Thoracic aorta (tissue), 2 donors: ENCODE data around the gene APH1B. TPM values are rescaled to one million over a fixed set of nuclear protein-coding genes. Genes with fewer than 3 reads are reported as not detected.

Experiments used
- ATAC-seq: fragments of 150-250 bp; one replicate; pipeline ENCODE4 v1.8.0; 2017; ENCODE audit warnings: low read depth; ENCODE audit not compliant: insufficient number of reproducible peaks, low FRiP score
- DNase-seq: peaks from one replicate; pipeline ENCODE4 v3.0.0-alpha.2; 2020; ENCODE audit warnings: low spot score
- H3K27ac ChIP-seq, 2 donors: fragments of 200-600 bp; sonication (generic); 1 replicate in 1 of 2; 2 replicates in 1 of 2; pipeline ENCODE4 v1.5.1; 2016; ENCODE audit warnings: mild to moderate bottlenecking in 2 of 2, moderate library complexity in 2 of 2
- H3K27me3 ChIP-seq: fragments of 200-600 bp; sonication (generic); replicated peaks from 2 replicates; pipeline ENCODE4 v1.6.0; 2016; ENCODE audit warnings: mild to moderate bottlenecking; ENCODE audit not compliant: insufficient read depth
- H3K36me3 ChIP-seq: fragments of 200-600 bp; sonication (generic); one replicate; pipeline ENCODE4 v1.5.1; 2016
- H3K4me1 ChIP-seq, 2 donors: fragments of 200-600 bp; sonication (generic); 1 replicate in 1 of 2; 2 replicates in 1 of 2; pipeline versions ENCODE4 v1.5.1 to v1.6.0; 2016; ENCODE audit warnings: low read depth in 2 of 2, mild to moderate bottlenecking in 1 of 2; ENCODE audit not compliant: control insufficient read depth in 1 of 2
- H3K4me3 ChIP-seq: fragments of 200-600 bp; sonication (generic); 2 replicates; pipeline ENCODE4 v1.5.1; 2016; ENCODE audit warnings: mild to moderate bottlenecking
- H3K9me3 ChIP-seq: fragments of 200-600 bp; sonication (generic); 2 replicates; pipeline ENCODE4 v1.5.1; 2016
- total RNA-seq, 2 donors: library from RNA; depleted of rRNA; stranded (reverse); fragments of >200 nt; gene quantifications; one replicate each; pipeline versions ENCODE4 v1.1.0 to v1.2.3, GENCODE V29; 2016
- TF ChIP-seq, protein P1 (sequence below): fragments of 200-600 bp; sonication (generic); IDR thresholded peaks from one replicate; pipeline ENCODE4 v1.5.1; 2019; ENCODE audit warnings: antibody characterized with exemption

APH1B gene
- total RNA-seq, 2 donors from 2014 or later, result 16.2 to 22.2 TPM

DNA sequence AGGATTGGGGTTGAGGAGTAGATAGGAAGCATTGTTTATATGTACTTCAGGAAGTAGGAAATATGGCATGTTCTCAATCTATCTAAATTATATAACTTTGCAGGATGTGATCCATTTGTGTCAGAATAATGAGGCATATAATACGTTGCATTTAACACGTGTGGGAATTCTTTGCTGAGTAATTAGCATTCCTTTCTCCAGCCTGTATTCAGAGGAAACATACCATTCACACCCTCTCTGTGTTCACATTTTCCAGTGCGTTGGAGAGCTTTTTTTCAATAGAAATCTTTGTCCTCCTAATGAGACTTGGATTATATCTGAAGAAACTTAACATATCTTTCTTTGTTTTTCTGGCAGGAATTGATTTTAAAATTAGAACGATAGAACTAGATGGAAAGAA, 33.0 kb upstream of the APH1B start:
- TF ChIP-seq, protein P1, sequence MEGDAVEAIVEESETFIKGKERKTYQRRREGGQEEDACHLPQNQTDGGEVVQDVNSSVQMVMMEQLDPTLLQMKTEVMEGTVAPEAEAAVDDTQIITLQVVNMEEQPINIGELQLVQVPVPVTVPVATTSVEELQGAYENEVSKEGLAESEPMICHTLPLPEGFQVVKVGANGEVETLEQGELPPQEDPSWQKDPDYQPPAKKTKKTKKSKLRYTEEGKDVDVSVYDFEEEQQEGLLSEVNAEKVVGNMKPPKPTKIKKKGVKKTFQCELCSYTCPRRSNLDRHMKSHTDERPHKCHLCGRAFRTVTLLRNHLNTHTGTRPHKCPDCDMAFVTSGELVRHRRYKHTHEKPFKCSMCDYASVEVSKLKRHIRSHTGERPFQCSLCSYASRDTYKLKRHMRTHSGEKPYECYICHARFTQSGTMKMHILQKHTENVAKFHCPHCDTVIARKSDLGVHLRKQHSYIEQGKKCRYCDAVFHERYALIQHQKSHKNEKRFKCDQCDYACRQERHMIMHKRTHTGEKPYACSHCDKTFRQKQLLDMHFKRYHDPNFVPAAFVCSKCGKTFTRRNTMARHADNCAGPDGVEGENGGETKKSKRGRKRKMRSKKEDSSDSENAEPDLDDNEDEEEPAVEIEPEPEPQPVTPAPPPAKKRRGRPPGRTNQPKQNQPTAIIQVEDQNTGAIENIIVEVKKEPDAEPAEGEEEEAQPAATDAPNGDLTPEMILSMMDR, result no peak
- no peaks in the 10 kb centered on the region for H3K9me3 ChIP-seq
- no peaks in the 10 kb centered on the region for H3K27me3 ChIP-seq
- no peak overlapping the region for H3K4me3 ChIP-seq
- no peak for ATAC-seq
- no peaks in the 10 kb centered on the region for H3K36me3 ChIP-seq
- no peak for DNase-seq
- peaks cover 18 to 44% of the 10 kb centered on the region in 2 donors for H3K4me1 ChIP-seq
- peak overlapping the region; percentile 10 to 47 for H3K27ac ChIP-seq

DNA sequence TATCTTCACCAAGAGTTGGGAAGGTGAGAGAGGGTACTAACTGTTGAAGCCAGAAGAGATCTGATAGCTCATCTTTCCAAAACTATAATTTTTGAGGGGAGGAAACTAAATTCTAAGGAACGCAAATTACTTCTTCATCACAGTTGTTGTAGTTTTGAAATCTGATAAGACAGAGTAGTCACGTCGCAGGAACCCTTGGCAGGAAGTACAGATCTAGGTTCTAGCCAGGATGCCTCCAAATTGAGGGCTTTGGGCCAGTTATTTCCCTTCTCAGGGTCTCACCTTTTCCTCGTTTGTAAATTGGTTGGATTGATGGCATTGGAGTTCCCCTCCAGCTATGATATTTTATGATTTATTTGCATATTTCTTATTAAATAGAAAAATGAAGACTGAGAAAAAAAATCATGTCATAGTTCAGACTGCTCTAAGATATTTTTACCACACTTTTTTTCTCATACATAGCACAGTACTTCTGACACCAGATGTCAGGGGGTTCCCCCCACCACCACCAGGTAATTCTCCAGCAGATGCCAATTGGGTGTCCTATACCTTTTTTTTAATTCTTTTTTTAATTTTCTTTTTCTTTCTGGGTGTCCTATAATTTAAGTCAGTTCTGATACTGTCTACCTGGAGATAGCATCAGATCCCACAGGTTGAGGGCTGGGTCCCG, 32.3 kb upstream of the APH1B start:
- H3K9me3 ChIP-seq, result no peaks in the 10 kb centered on the region
- TF ChIP-seq, protein P1, result no peak
- ATAC-seq (no peak), DNase-seq (no peak)
- H3K27me3 ChIP-seq, result no peaks in the 10 kb centered on the region
- no peaks in the 10 kb centered on the region for H3K36me3 ChIP-seq
- H3K27ac ChIP-seq, result peak overlapping the region; percentile 10 to 47
- peaks cover 17 to 44% of the 10 kb centered on the region in 2 donors for H3K4me1 ChIP-seq
- H3K4me3 ChIP-seq, result no peak overlapping the region

DNA sequence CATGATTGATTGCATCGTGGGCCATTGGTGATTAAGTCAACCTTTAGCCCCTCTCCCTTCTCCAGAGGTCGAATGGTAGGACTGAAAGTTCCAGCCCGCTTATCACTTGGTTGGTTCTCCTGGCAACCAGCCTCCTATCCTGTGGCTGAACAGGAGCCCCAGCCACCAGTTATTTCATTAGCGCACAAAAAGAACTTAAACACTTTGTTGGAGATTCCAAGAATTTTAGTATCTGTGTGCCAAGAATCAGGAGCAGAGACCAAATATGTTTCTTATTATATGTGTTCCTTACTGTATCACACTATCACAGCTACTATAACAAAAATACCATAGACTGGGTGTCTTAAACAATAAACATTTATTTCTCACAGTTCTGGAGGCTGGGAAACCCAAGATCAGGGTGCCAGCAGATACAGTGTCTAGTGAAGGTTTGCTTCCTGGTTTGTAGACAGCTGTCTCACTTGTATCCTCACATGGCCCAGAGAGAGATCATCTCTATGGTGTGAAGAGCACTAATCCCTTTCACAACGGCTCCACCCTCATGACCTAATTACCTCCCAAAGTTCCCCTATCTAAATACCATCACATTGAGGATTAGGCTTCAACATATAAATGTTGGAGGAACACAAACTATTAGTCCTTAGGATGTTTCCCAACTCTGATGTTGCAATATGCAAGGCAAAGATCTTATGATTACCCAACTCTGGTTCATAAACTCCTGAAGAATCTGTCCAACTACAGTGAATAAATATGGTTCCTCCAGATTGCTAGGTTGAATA, 30.5 kb upstream of the APH1B start:
- Histone ChIP-seq H3K4me1 (peaks cover 17 to 44% of the 10 kb centered on the region in 2 donors), H3K27me3 (no peaks in the 10 kb centered on the region), H3K4me3 (no peak overlapping the region), H3K9me3 (no peaks in the 10 kb centered on the region), H3K36me3 (no peaks in the 10 kb centered on the region), H3K27ac (peak overlapping the region in 1 of 2 donors; percentile 21)
- peak; percentile 64 for ATAC-seq
- DNase-seq, result no peak
- TF ChIP-seq, protein P1, result no peak

DNA sequence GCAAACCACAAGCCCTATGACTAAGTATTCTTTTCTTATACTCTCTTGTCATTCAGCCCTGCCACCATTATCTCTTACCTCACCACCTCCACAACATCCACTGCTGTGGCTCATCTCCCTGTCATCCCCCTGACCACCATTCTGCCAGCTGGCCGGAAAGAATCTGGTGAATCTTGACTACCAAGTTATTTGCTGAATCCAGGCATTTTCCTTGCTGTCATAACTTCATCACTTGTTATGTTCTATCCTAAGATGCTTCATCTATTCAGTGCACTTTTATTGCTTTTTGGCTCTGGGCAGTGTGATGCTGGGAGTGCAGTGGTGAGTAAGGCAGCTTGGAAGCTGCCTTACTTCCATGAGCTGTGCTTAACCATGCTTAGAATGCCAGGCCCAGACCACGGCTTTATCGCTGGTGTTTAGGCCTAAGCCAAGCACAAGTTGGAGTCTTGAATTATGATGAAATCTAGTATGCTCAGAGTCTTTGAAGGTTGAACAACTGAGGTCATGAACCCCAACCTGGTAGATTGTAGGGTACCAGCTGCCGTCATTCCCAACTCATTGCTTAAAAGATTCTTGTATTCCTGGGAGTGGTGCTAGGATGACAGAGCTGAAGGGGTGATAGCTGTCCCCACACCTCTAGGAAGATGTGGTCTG, 27.0 kb upstream of the APH1B start:
- H3K36me3 ChIP-seq, result no peaks in the 10 kb centered on the region
- no peak for DNase-seq
- TF ChIP-seq, protein P1, result no peak
- H3K4me3 ChIP-seq, result no peak overlapping the region
- H3K27me3 ChIP-seq, result no peaks in the 10 kb centered on the region
- ATAC-seq, result no peak
- H3K9me3 ChIP-seq, result no peaks in the 10 kb centered on the region
- peaks cover 10 to 14% of the 10 kb centered on the region in 2 donors for H3K4me1 ChIP-seq
- H3K27ac ChIP-seq, result no peak overlapping the region

DNA sequence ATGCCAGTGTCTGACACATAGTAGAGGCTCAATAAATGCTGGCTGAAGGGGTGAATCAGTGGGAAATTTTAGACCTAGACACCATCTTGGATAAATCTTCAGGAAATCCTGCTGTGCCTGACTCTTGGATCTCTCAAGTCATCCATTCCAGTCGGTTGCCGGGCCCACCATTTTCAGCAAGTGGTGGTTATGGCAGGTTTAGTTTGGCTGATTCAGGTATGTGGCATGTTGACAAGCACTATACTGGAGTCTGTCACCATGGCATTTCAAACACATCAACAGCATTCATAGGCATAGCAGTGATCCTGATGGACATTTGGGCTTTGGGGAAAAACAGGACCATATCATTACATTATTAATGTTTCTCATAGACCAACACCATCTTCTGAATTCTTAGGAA, 25.7 kb upstream of the APH1B start:
- TF ChIP-seq, protein P1, result no peak
- ATAC-seq (no peak), DNase-seq (no peak)
- no peak overlapping the region for H3K27ac ChIP-seq
- H3K4me3 ChIP-seq, result no peak overlapping the region
- H3K27me3 ChIP-seq, result no peaks in the 10 kb centered on the region
- H3K9me3 ChIP-seq, result no peaks in the 10 kb centered on the region
- peaks cover 17 to 22% of the 10 kb centered on the region in 2 donors for H3K4me1 ChIP-seq
- H3K36me3 ChIP-seq, result no peaks in the 10 kb centered on the region
